Vagina (tissue), 2 donors: ENCODE results near the gene TRIM46.

ENCODE experiments used
- CTCF ChIP-seq, 3 experiments: fragments of 450-650 bp in 2 of 3; fragments of 200-600 bp in 1 of 3; sonication (generic) in 1 of 3; IDR thresholded peaks; one replicate each; pipeline ENCODE4 v1.5.1; 2017 to 2019; ENCODE audit warnings: antibody characterized with exemption in 3 of 3, mild to moderate bottlenecking in 2 of 3, moderate library complexity in 2 of 3
- POLR2A ChIP-seq, 2 donors: fragments of 450-650 bp; IDR thresholded peaks; one replicate each; pipeline ENCODE4 v1.6.1; 2017; ENCODE audit warnings: antibody characterized with exemption in 2 of 2, mild to moderate bottlenecking in 2 of 2, moderate library complexity in 2 of 2

GRCh38 chr1:155207806-155208540 lies 34.3 kb downstream of the TRIM46 start, which contains the start of gene THBS3:
- TF ChIP-seq CTCF (IDR thresholded peaks at IDR 0.05) (no peak), POLR2A (IDR thresholded peaks at IDR 0.05) (no peak)
